ENCODE measurements around the gene BSDC1.

- TF ChIP-seq POLR2A (IDR thresholded peaks at IDR 0.05) (no peak), POLR2AphosphoS5 (IDR thresholded peaks at IDR 0.05) (no peak), CTCF (IDR thresholded peaks at IDR 0.05 in 8 of 11, conservative IDR thresholded peaks at IDR 0.05 in 3 of 11) (no peak)
Observed at GRCh38 chr1:32393832-32394140, 455 bp downstream of the BSDC1 start.
